Measurements from ENCODE around the gene SORBS2. TPM values are rescaled to one million over a fixed set of nuclear protein-coding genes. Genes with fewer than 3 reads are reported as not detected.
A peak's percentile ranks its signal among the peaks of the same experiment; 100 is the strongest.

SORBS2 gene
- total and polyA plus RNA-seq, 2 of the 4 experiments (the other 2 are of a cell fraction), result 0.18 TPM; not detected in 1

DNA sequence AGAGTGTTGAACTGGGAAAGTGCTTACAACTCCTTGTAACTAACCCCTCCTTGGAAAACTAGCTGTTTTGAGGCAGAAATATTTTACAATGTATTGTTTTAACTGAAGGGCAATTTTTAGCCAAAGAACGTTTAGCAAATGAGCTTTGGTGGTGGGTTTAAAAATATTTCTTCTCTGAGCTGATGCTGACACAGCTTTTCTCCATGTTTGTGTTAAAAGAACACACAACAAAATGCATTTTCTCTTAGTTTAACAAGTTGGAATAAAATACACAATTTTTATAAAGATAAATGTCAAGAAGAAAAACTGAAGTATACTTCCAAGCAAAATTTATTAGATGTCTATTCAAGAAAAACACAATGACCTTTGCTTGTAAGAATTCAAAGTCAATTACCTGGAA, 226.8 kb downstream of the SORBS2 start:
- Histone ChIP-seq H3K4me1 (ENCODE audit: control insufficient read depth, insufficient read depth, low read length) (no peaks in the 10 kb centered on the region), H3K9me3 (ENCODE audit: control insufficient read depth, insufficient read depth, low read length) (no peaks in the 10 kb centered on the region), H3K14ac (replicated peaks; ENCODE audit: low read depth, low read length) (no peak overlapping the region), H3K4me2 (ENCODE audit: low read depth, low read length) (no peak overlapping the region), H2AFZ (replicated peaks; ENCODE audit: low read length, poor library complexity) (no peak overlapping the region), H3K79me1 (ENCODE audit: low read depth in 1 of 2, low read length in 2 of 2) (no peaks in the 10 kb centered on the region), H3K4me3 (ENCODE audit: insufficient read depth, low read depth, low read length) (no peak overlapping the region), H2BK120ac (ENCODE audit: low read depth, low read length) (no peak overlapping the region), H3K18ac (ENCODE audit: low read depth, low read length) (no peak overlapping the region), H3K56ac (ENCODE audit: extremely low read depth, insufficient read depth, low read length) (no peak overlapping the region), H2BK20ac (ENCODE audit: low read depth, low read length) (no peak overlapping the region), H3K36me3 (ENCODE audit: control insufficient read depth, insufficient read depth, low read length) (no peaks in the 10 kb centered on the region), H2BK5ac (ENCODE audit: low read depth, low read length, poor library complexity, severe bottlenecking) (no peak overlapping the region), H4K8ac (ENCODE audit: low read depth in 2 of 2, low read length in 2 of 2) (no peak overlapping the region), H3K9me1 (ENCODE audit: insufficient read depth, low read length) (no peaks in the 10 kb centered on the region), H2AK5ac (ENCODE audit: low read depth, low read length) (no peak overlapping the region), H3K27ac (ENCODE audit: insufficient read depth, low read length) (no peak overlapping the region), H4K5ac (ENCODE audit: low read depth, low read length) (no peak overlapping the region), H3K27me3 (ENCODE audit: control insufficient read depth, insufficient read depth, low read length) (peaks cover 14% of the 10 kb centered on the region), H4K91ac (ENCODE audit: insufficient read depth, low read depth, low read length) (no peak overlapping the region), H2BK15ac (ENCODE audit: low read depth, low read length) (no peak overlapping the region), H3K23ac (ENCODE audit: low read depth, low read length) (no peak overlapping the region), H4K20me1 (ENCODE audit: insufficient read depth, low read length) (no peaks in the 10 kb centered on the region), H3K9ac (ENCODE audit: low read depth, low read length) (no peak overlapping the region), H3K4ac (ENCODE audit: low read depth, low read length) (no peak overlapping the region), H2AK9ac (replicated peaks; ENCODE audit: low read depth, low read length, poor library complexity) (no peak overlapping the region)
- dilution Hi-C loops (cut with HindIII; ENCODE audit: low sequenced_read_pairs, unreplicated experiment), result no loop called here
- no CpG with 5 or more reads among the region's 1 CpG for WGBS, 2 experiments (ENCODE audit: extremely low coverage in 2 of 2, insufficient read length in 1 of 2)
- 0 out of 2 replicates have a peak, but pooled peaks have one; percentile 20 for TF ChIP-seq MAFK (IDR thresholded peaks at IDR 0.05; ENCODE audit: low read depth, low read length)
- TF ChIP-seq, protein P1, sequence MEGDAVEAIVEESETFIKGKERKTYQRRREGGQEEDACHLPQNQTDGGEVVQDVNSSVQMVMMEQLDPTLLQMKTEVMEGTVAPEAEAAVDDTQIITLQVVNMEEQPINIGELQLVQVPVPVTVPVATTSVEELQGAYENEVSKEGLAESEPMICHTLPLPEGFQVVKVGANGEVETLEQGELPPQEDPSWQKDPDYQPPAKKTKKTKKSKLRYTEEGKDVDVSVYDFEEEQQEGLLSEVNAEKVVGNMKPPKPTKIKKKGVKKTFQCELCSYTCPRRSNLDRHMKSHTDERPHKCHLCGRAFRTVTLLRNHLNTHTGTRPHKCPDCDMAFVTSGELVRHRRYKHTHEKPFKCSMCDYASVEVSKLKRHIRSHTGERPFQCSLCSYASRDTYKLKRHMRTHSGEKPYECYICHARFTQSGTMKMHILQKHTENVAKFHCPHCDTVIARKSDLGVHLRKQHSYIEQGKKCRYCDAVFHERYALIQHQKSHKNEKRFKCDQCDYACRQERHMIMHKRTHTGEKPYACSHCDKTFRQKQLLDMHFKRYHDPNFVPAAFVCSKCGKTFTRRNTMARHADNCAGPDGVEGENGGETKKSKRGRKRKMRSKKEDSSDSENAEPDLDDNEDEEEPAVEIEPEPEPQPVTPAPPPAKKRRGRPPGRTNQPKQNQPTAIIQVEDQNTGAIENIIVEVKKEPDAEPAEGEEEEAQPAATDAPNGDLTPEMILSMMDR (conservative IDR thresholded peaks at IDR 0.05; ENCODE audit: low read depth, low read length), result no peak
- intact Hi-C loops (cut with micrococcal nuclease), result loop anchor here (5.0 kb wide), 1 partner anchor 48 kb away; the partner anchor contains the start of gene PDLIM3
- ATAC-seq (ENCODE audit: low read depth) (no peak), DNase-seq (no peak)
- in situ Hi-C loops (cut with MboI; ENCODE audit: low sequenced_read_pairs), result loop anchor here (5.0 kb wide), 1 partner anchor 98 kb away; no protein-coding TSS in a partner anchor
- ChIA-PET POLR2A (ENCODE audit: unreplicated experiment) (no interaction called here), CTCF (interaction anchor here (0.7 to 1.0 kb wide), 2 partner anchors 11 to 113 kb away, joined by 3 read pairs; no protein-coding TSS in a partner anchor)
- BruUV-seq (replicated peaks), result no TSS peak

Measured in IMR-90 (cell line).